GM18873 (cell line): Measurements from ENCODE around the gene TMEM132C.
A peak's percentile ranks its signal among the peaks of the same experiment; 100 is the strongest.
"Not testable (repeated sequence)": the region's sequence is repeated elsewhere in the genome, so short reads cannot be mapped to it uniquely, and the experiment has no call there.

ENCODE experiments used
- ATAC-seq: cut with Tn5 transposase; IDR thresholded peaks from one replicate; pipeline ENCODE4 v1.9.1; 2021; ENCODE audit warnings: mild to moderate bottlenecking, moderate library complexity, moderate number of reproducible peaks; ENCODE audit not compliant: unreplicated experiment, low FRiP score

TMEM132C gene

GRCh38 chr12:128603573-128604115 lies 336.7 kb downstream of the TMEM132C start:
- ATAC-seq: no peak

GRCh38 chr12:128604219-128604618 lies 337.2 kb downstream of the TMEM132C start:
- not testable (repeated sequence) for ATAC-seq

GRCh38 chr12:128606051-128606450 lies 339.1 kb downstream of the TMEM132C start:
- ATAC-seq: no peak

- ATAC-seq: no peak
Observed at GRCh38 chr12:128606538-128606937, 339.6 kb downstream of the TMEM132C start.

- ATAC-seq: no peak
Observed at GRCh38 chr12:128606970-128607369, 340.0 kb downstream of the TMEM132C start.

- ATAC-seq: no peak
Observed at GRCh38 chr12:128607641-128608040, 340.7 kb downstream of the TMEM132C start.

GRCh38 chr12:128609861-128610260 lies 342.9 kb downstream of the TMEM132C start:
- ATAC-seq: no peak

- no peak for ATAC-seq
Observed at GRCh38 chr12:128611736-128612135, 344.8 kb downstream of the TMEM132C start.

GRCh38 chr12:128612150-128612850 lies 345.3 kb downstream of the TMEM132C start:
- ATAC-seq: no peak

- no peak for ATAC-seq
Observed at GRCh38 chr12:128613837-128614590, 347.0 kb downstream of the TMEM132C start.

- ATAC-seq: no peak
Observed at GRCh38 chr12:128617304-128617833, 350.4 kb downstream of the TMEM132C start.

- no peak for ATAC-seq
Observed at GRCh38 chr12:128619263-128619662, 352.3 kb downstream of the TMEM132C start.

- ATAC-seq: no peak
Observed at GRCh38 chr12:128621304-128621703, 354.3 kb downstream of the TMEM132C start.

- no peak for ATAC-seq
Observed at GRCh38 chr12:128623748-128624147, 356.8 kb downstream of the TMEM132C start.

GRCh38 chr12:128626808-128627320 lies 359.9 kb downstream of the TMEM132C start:
- no peak for ATAC-seq

GRCh38 chr12:128627659-128628058 lies 360.7 kb downstream of the TMEM132C start:
- ATAC-seq: no peak

- no peak for ATAC-seq
Observed at GRCh38 chr12:128629979-128630378, 363.0 kb downstream of the TMEM132C start.

GRCh38 chr12:128637642-128638606 lies 371.0 kb downstream of the TMEM132C start:
- ATAC-seq: peak; percentile 83

- ATAC-seq: no peak
Observed at GRCh38 chr12:128639089-128639488, 372.1 kb downstream of the TMEM132C start.

- no peak for ATAC-seq
Observed at GRCh38 chr12:128643155-128643554, 376.2 kb downstream of the TMEM132C start.
